Stimulated activated CD8-positive, alpha-beta memory T cell treated with anti-CD3 and anti-CD28 coated beads, Interleukin-2, amount 100 ng/mL, for 1 hour (primary cell): ENCODE data around the gene PRKAG2.

ENCODE experiments used
- DNase-seq, 2 donors: peaks; one replicate each; pipeline ENCODE4 v3.0.0-alpha.2; 2020; ENCODE audit warnings: low read depth in 2 of 2

PRKAG2 gene

DNA sequence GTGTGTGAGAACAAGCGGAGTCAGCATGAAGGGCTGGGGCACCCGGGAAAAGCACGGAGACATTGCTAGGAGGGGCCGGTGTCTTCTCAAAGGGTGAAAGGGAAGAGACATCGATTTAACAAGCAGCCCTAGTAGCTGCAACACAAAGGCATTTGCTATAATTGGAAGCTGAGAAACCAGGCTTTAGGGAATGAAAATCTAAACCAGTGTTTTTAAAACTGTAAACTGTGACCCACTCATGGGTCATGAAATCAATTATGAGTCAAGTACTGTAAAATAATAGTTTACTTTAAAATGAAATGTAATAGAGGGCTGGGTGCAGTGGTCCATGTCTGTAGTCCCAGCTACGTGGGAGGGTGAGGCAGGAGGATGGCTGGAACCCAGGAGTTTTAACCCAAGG lies 228.5 kb downstream of the PRKAG2 start:
- DNase-seq = no peak

- no peak for DNase-seq
Observed at GRCh38 chr7:151647874-151648273, 229.0 kb downstream of the PRKAG2 start.

- no peak for DNase-seq
Observed at GRCh38 chr7:151647006-151647405, 229.9 kb downstream of the PRKAG2 start.

- no peak for DNase-seq
Observed at GRCh38 chr7:151645311-151645710, 231.6 kb downstream of the PRKAG2 start.

- no peak for DNase-seq
Observed at GRCh38 chr7:151644554-151644953, 232.4 kb downstream of the PRKAG2 start.

GRCh38 chr7:151642746-151643145 lies 234.2 kb downstream of the PRKAG2 start:
- DNase-seq = no peak

- DNase-seq = no peak
Observed at GRCh38 chr7:151641587-151641986, 235.3 kb downstream of the PRKAG2 start.

DNA sequence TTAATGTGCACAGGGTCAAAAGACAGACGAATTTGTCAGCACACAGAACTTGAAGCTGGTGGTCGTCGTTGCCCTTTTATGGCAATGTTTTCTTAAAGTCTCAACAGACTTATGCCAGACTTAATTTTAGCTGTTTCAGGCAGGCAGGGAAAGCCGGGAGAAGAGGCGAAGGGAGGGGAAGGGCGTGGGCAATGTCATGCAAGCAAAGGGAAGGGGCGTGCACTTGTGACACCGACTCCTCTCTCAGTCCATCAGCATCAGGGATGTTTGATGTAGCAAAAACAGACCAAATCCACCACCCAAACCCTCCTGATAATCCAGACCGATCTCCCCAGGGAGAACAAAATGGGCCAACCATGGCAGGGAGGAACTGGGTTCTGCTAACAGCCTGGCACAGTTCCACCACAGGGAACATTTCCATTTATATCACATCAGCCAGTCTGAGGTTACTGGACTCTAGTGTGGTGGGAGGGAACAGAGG lies 239.1 kb downstream of the PRKAG2 start:
- no peak for DNase-seq

DNA sequence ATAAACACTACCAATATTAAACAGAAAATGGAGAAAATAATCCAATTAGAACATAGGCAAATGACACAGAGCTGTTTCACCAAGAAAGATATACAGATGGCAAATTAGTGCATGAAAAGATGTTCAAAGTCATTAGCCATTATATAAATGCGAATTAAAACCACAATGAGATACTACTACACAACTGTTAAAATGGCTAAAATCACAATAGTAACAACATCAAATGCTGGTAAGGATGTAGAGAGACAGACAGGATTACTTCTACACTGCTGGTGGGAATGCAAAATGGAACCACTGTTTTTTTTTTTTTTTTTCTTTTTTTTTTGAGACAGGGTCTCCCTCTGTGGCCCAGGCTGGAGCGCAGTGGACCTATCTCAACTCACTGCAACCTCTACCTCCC lies 242.3 kb downstream of the PRKAG2 start:
- DNase-seq = no peak

- no peak for DNase-seq
Observed at GRCh38 chr7:151633516-151633812, 243.5 kb downstream of the PRKAG2 start.

- peak in 1 of 2 donors; percentile 21 for DNase-seq
Observed at GRCh38 chr7:151632750-151633515, 244.0 kb downstream of the PRKAG2 start.

- peak; percentile 74 to 82 for DNase-seq
Observed at GRCh38 chr7:151631953-151632749, 244.8 kb downstream of the PRKAG2 start.

- DNase-seq = no peak
Observed at GRCh38 chr7:151631570-151631952, 245.4 kb downstream of the PRKAG2 start.

DNA sequence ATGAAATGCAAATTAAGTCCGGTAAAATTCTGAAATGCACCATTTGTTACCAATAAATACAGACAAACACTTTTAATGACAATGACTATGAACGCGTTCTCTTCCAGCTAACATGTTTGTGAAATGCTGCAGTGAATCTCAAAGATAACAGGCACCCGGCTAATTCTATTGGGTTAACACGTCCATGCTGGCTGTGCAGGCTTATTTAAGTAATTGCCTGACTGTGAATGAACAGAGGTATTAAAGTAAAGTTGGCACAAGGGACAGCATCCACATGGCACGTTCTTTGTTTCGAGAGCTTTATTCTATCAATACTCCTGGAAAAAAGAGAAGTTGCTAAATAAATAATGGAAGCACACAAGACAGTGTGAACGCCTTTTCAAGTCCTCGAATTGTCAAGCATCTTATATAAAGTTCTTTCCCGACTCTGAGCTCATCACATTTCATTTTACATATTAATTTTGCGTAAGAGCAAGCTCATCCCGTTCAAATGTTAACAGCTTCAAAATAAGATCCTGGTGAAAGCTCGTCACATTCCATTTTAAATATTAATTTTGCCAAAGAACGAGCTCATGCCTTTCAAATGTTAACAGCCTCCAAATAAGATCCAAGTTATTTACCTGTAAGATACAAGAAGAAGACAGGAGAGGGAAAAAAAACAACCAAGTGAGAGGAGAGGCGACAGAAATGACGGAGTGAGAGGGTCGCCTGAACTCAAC lies 245.9 kb downstream of the PRKAG2 start:
- DNase-seq = no peak

- DNase-seq = no peak
Observed at GRCh38 chr7:151630358-151630757, 246.6 kb downstream of the PRKAG2 start.

GRCh38 chr7:151629713-151630272 lies 247.1 kb downstream of the PRKAG2 start:
- no peak for DNase-seq

GRCh38 chr7:151628846-151629604 lies 247.9 kb downstream of the PRKAG2 start:
- no peak for DNase-seq

DNA sequence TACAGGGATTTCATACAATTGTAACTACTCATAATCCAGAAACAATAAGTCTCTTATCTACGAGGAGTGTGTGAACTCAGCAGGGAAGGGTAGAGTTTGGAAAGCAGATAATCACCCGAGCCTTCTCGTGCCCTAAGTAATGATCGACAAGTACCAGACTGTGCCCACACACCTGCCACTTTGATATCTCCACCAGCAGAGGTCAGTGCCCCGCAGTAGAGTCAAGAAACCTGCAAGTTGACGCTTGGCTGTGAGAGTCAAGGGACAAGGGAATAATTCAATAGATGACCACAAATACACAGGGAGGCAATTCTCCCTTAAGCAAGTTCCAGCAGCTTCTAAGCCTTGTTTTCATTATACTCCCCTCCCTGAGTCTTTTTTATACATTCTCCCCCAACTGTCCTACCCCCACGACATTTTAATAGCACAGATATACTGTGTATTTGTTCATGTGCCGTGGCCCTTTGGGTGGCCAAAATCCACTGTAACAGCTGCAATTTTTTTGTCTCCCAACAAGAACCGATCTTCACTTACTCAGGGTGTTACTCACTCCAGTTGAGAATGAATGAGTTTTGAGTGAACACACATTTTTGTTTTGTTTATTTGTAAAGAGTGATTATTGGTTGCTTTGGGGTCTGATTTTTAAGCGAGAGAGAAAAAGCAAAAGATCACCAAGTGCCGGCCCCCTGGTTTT lies 250.3 kb downstream of the PRKAG2 start:
- DNase-seq = no peak

GRCh38 chr7:151625606-151626005 lies 251.3 kb downstream of the PRKAG2 start:
- DNase-seq = no peak

DNA sequence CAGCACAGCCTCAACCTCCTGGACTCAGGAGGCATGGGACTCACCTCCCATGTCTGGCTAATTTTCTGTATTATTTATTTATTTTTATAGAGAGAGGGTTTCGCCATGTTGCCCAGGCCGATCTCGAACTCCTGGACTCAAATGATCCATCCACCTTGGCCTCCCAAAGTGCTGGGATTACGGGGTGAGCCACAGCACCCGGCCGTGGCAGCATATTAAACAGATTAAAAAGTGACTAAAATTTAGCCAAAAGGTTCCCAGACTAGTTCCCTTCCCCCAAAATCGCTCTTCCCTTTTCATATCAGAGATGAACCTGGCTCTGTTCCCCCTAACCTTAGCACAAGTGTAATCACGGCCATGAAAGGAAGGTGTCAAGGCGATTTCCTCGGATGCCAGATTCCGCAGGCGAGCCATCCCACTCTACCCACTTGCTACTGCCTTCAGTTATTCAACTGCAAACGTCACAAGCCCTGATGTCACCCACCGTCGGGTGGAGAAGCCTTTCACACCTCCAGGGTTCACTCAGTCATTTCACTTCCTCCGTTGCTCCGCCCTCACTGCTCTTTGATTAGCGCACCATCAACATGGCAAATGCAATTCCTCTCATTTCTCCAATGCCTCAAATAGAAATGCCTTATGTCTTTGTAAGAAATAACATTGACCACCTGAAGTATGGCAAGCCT lies 252.5 kb downstream of the PRKAG2 start:
- DNase-seq = no peak
